Left colon (tissue), 2 donors: ENCODE measurements around the gene MACROD2. TPM values are rescaled to one million over a fixed set of nuclear protein-coding genes. Genes with fewer than 3 reads are reported as not detected.
A peak's percentile ranks its signal among the peaks of the same experiment; 100 is the strongest.
"Not testable (repeated sequence)": the region's sequence is repeated elsewhere in the genome, so short reads cannot be mapped to it uniquely, and the experiment has no call there.

Experiments
- ATAC-seq: fragments of 200-7000 bp; cut with Tn5 transposase; one replicate; pipeline ENCODE4 v1.9.1; 2020; ENCODE audit warnings: mild to moderate bottlenecking, moderate library complexity
- DNase-seq, 2 donors: peaks; one replicate each; pipeline ENCODE4 v3.0.0-alpha.2; 2020
- intact Hi-C, 2 donors: fragments of 100-400 bp; cut with DNase I in 1 of 2; cut with micrococcal nuclease in 1 of 2; formaldehyde crosslinking; loops; one replicate each; pipeline versions ENCODE4 v1.11.2 to v1.14.0; 2022; cut with DNase I, micrococcal nuclease
- total RNA-seq, 2 donors: library from RNA; stranded (reverse); fragmentation: NEBNext Ultra II Directional; extraction: Animal tissue kit (Norgen Biotek cat#: 25700); gene quantifications; one replicate each; pipeline ENCODE4 v1.2.1, GENCODE V29; 2021
- donor health status: DM: no; HTN: no; CAD: no.
- donor health status: DM: yes; HTN: yes; CAD: no.

MACROD2 gene
- total RNA-seq, 2 donors from 2014 or later = 5.2 to 6.6 TPM

GRCh38 chr20:14226051-14227049 is 231.0 kb downstream of the MACROD2 start:
- DNase-seq (peak in 1 of 2 donors; percentile 25), ATAC-seq (peak; percentile 81)
- intact Hi-C loops = not testable (repeated sequence)

DNA sequence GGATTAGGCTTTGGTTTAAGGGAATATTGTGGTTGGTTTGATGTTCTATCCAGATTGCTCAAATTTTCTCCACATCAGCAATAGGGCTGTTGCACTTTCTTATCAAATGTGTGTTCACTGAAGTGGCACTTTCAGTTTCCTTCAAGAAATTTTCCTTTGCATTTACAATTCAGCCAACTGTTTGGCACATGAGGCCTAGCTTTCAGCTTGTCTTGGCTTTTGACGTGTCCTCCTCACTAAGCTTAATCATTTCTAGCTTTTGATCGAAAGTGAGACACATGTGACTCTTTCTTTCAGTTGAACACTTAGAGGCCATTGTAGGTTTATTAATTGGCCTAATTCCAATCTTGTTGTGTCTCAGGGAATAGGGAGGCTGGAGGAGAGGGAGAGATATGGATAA is 237.3 kb downstream of the MACROD2 start:
- ATAC-seq (no peak), DNase-seq (no peak)
- intact Hi-C loops = no loop called here

- no peak for ATAC-seq
- intact Hi-C loops = no loop called here
- DNase-seq = no peak
These were observed 239.5 kb downstream of the MACROD2 start for GRCh38 chr20:14234666-14235295.

GRCh38 chr20:14235355-14235754 is 240.0 kb downstream of the MACROD2 start:
- ATAC-seq (no peak), DNase-seq (no peak)
- intact Hi-C loops = no loop called here

GRCh38 chr20:14245368-14245970 is 250.2 kb downstream of the MACROD2 start:
- no peak for ATAC-seq
- DNase-seq = no peak
- intact Hi-C loops = no loop called here

GRCh38 chr20:14259689-14260088 is 264.4 kb downstream of the MACROD2 start:
- DNase-seq = no peak
- no peak for ATAC-seq
- intact Hi-C loops = no loop called here

GRCh38 chr20:14260367-14260766 is 265.1 kb downstream of the MACROD2 start:
- intact Hi-C loops = no loop called here
- DNase-seq (no peak), ATAC-seq (peak; percentile 29)

- ATAC-seq (peak; percentile 63), DNase-seq (no peak)
- intact Hi-C loops = no loop called here
These were observed 269.6 kb downstream of the MACROD2 start for GRCh38 chr20:14264869-14265268.

- ATAC-seq = no peak
- intact Hi-C loops = no loop called here
These were observed 270.9 kb downstream of the MACROD2 start for GRCh38 chr20:14266246-14266645.

DNA sequence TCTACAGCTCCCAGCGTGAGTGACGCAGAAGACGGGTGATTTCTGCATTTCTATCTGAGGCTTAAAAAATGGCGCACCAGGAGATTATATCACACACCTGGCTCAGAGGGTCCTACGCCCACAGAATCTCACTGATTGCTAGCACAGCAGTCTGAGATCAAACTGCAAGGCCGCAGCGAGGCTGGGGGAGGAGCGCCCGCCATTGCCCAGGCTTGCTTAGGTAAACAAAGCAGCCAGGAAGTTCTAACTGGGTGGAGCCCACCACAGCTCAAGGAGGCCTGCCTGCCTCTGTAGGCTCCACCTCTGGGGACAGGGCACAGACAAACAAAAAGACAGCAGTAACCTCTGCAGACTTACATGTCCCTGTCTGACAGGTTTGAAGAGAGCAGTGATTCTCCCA is 275.4 kb downstream of the MACROD2 start:
- ATAC-seq, DNase-seq, intact Hi-C loops: not testable (repeated sequence)

More at GRCh38 chr20:14266246-14266645, 270.9 kb downstream of the MACROD2 start:
- no peak for DNase-seq

GRCh38 chr20:14282140-14282539 is 286.8 kb downstream of the MACROD2 start:
- intact Hi-C loops = no loop called here
- DNase-seq = no peak
- no peak for ATAC-seq

DNA sequence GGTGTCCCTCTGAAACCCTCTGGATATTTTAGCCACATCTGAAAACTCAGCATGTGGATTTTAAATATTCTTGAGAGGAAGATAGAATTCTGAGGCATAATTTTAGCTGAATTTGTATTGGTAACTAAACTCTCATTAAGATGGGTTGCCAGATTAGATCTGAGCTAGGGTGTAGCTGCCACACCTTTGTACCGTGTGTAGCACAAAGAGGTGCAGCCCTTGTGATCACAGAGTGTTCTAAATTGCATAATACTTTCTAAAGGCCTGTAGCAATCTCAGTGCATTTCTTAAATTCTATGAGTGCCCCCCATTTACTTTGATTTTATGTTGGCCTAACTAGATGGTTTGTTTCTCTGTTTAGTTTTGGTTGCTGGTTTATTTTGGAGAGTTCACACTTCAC is 289.1 kb downstream of the MACROD2 start:
- intact Hi-C loops = no loop called here
- ATAC-seq (no peak), DNase-seq (no peak)

GRCh38 chr20:14288341-14289330 is 293.3 kb downstream of the MACROD2 start:
- DNase-seq = no peak
- ATAC-seq = peak; percentile 22
- intact Hi-C loops = no loop called here

DNA sequence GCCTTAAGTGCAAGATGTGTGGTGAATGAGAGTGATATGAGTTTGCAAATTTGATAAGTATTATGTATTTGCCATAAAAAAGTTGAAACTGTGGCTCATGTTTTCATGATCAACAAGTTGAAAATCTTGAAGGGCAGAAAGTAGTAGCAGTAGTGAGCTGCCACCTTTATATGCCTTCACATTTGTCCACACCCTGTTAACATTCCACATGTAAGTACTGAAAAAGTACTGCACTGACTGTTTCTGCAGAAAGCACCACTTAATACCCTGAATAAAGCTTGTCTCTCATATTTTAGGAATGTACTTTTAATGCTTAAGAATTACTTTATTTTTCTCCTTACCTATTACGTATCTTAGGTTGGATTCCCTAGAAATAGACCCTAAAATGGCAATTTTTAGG is 296.2 kb downstream of the MACROD2 start:
- ATAC-seq = no peak
- intact Hi-C loops = no loop called here
- DNase-seq = no peak

DNA sequence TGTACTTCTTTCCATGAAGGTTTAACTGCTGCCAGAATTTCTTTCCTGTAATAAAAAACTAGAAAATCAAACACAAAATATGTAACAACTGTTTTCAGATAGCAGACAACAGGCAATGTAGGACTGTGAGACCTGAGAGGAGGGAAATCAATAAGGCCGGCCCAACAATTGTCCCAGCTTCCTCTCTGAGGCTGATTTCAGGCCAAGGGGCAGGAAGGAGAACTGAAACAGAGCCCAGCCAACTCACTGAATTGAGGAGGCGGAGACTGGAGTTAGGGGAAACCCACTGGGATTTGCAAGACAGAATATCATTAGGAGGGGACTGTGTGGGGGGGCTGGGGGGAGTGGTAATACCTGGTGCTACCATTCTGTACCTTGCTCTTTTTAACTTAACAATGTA is 299.9 kb downstream of the MACROD2 start:
- intact Hi-C loops = no loop called here
- ATAC-seq = peak; percentile 27
- DNase-seq = no peak

DNA sequence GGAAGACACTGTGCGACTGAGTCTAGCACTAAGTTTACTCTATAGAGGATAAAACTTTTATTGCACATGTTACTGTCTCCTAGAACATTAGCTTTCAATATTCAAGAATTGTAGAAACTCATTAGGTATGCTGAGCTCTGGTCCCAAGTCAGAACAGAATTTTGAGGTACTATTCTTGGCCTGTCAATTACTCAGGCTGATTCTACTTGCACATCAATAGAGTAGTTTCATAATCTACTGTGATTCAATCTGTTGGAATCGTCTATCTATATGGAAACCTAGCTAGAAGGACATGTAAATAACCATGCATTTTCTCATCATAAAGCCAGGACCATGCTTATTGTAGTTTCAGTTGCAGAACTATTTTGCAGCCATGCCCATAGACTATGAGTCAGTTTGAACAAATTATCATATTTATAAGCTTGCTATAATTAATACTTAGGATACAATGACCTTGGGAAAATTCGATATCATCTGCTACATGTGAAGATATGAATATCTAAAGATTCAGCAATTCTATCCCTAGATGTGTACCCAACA is 300.5 kb downstream of the MACROD2 start:
- intact Hi-C loops = no loop called here
- DNase-seq = no peak
- no peak for ATAC-seq

GRCh38 chr20:14299831-14300230 is 304.5 kb downstream of the MACROD2 start:
- DNase-seq (no peak), ATAC-seq (no peak)
- intact Hi-C loops = no loop called here

DNA sequence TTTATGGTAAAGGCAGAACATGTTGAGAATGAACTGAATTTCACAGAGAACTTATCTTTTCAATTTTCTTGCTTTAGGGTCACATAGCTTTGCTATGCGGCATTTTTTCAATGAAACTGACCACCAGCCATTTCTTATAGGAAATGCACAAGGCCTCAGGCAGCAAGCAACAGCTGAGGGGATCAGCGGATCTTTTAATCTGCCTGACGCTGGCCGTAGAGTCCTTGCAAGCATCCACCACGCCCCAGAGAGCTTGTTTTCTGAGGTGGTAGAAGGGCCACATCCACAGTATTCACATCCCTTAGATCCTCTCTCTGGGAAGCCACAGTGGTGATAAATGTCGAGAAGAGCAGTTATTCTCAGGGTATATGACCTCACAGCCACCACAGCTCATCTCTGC is 307.8 kb downstream of the MACROD2 start:
- ATAC-seq (no peak), DNase-seq (no peak)
- intact Hi-C loops = no loop called here
